Measurements from ENCODE around the gene DDX31.
A peak's percentile ranks its signal among the peaks of the same experiment; 100 is the strongest.

Gene DDX31

DNA sequence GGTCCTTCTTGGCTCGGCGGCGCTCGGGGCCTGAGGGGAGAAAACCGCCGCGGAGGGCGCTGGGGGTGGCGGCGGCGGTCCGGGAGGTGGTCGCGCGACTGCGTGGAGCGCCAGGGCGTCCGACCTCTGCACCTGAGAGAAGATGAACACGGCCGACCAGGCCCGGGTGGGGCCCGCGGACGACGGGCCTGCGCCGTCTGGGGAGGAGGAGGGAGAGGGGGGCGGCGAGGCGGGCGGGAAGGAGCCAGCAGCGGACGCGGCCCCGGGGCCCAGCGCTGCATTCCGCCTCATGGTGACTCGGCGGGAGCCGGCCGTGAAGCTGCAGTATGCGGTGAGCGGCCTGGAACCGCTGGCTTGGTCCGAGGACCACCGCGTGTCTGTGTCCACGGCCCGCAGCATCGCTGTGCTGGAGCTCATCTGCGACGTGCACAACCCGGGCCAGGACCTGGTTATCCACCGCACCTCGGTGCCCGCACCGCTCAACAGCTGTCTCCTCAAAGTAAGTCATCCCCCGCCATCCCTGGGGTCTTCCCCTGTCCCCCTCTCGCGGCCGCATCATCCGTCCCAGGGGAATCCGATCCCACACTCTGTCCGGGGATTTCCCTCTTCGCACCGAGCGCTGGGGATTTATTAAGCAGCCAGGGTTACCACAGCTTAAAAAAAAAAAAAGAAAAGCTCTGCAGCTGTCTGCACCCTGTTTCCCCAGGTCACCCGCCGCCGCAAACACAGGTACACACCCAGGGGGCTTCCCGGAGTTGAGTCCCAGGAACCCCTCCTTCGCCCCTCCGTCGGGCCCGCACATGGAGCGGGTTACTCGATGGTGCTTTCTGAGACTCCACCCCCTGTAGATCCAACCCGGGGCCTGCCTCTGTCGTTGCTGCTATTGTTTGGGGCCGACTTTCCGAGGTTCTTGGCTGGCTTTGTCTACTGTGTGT is 941 bp upstream of the DDX31 start, which contains the start of gene GTF3C4:
TSS of gene GTF3C4 (plus strand) at position 8 of the 935 bp plus-strand sequence. CDS start at position 143, 135 bp downstream.
- Histone ChIP-seq H3K4me1 (no peaks in the 10 kb centered on the region), H2AFZ (peak within 1 kb of the TSS; percentile 90), H3K9me3 (ENCODE audit: control insufficient read depth, low read length) (no peaks in the 10 kb centered on the region)

GRCh38 chr9:132669319-132669697 is 475 bp downstream of the DDX31 start:
- Histone ChIP-seq H3K79me2 (peaks cover 14% of the 10 kb centered on the region), H3K36me3 (ENCODE audit: control insufficient read depth, insufficient read depth, low read length) (no peaks in the 10 kb centered on the region), H3K27ac (peak overlapping the region; percentile 92), H2AFZ (peak overlapping the region; percentile 90), H3K27me3 (ENCODE audit: control insufficient read depth, insufficient read depth, low read length) (no peaks in the 10 kb centered on the region), H3K4me2 (ENCODE audit: low read length) (peak overlapping the region; percentile 79), H3K9me3 (ENCODE audit: control insufficient read depth, low read length) (no peaks in the 10 kb centered on the region), H3K4me1 (no peaks in the 10 kb centered on the region), H3K9ac (no peak overlapping the region), H3K4me3 (ENCODE audit: low read depth, low read length) (peak overlapping the region; percentile 98)
- TF ChIP-seq, protein P1, sequence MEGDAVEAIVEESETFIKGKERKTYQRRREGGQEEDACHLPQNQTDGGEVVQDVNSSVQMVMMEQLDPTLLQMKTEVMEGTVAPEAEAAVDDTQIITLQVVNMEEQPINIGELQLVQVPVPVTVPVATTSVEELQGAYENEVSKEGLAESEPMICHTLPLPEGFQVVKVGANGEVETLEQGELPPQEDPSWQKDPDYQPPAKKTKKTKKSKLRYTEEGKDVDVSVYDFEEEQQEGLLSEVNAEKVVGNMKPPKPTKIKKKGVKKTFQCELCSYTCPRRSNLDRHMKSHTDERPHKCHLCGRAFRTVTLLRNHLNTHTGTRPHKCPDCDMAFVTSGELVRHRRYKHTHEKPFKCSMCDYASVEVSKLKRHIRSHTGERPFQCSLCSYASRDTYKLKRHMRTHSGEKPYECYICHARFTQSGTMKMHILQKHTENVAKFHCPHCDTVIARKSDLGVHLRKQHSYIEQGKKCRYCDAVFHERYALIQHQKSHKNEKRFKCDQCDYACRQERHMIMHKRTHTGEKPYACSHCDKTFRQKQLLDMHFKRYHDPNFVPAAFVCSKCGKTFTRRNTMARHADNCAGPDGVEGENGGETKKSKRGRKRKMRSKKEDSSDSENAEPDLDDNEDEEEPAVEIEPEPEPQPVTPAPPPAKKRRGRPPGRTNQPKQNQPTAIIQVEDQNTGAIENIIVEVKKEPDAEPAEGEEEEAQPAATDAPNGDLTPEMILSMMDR (IDR thresholded peaks at IDR 0.05) = no peak

More for the DNA sequence above, 941 bp upstream of the DDX31 start, which contains the start of gene GTF3C4:
- Histone ChIP-seq H3K36me3 (ENCODE audit: control insufficient read depth, insufficient read depth, low read length) (no peaks in the 10 kb centered on the region), H3K27me3 (ENCODE audit: control insufficient read depth, insufficient read depth, low read length) (no peaks in the 10 kb centered on the region), H3K9ac (peak within 1 kb of the TSS; percentile 8), H3K4me2 (ENCODE audit: low read length) (peak within 1 kb of the TSS; percentile 79), H3K4me3 (ENCODE audit: low read depth, low read length) (peak within 1 kb of the TSS; percentile 98), H3K79me2 (peaks cover 14% of the 10 kb centered on the region), H3K27ac (peak within 1 kb of the TSS; percentile 92)
- TF ChIP-seq, protein P1 (IDR thresholded peaks at IDR 0.05) = no peak

DNA sequence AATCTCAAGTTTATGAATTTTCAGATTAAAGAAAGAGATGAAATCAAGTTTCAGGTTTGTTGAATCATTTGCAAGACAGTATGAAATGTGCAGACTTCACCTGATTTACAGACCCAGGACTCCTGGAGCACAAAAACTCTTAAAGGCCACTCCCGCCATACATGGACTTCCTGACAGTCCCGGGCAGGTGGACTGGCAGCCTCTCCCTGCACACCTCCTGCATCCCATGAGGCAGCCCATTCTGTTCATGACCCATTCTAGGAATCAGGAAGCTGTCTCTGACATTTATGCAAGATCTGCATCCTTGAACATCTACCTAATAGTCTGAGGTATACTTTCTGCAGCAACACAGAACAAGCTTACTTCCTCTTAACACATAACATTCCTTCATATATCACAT is 5.9 kb downstream of the DDX31 start:
- TF ChIP-seq, protein P1 (IDR thresholded peaks at IDR 0.05) = no peak
- no peak overlapping the region for H3K9ac ChIP-seq

DNA sequence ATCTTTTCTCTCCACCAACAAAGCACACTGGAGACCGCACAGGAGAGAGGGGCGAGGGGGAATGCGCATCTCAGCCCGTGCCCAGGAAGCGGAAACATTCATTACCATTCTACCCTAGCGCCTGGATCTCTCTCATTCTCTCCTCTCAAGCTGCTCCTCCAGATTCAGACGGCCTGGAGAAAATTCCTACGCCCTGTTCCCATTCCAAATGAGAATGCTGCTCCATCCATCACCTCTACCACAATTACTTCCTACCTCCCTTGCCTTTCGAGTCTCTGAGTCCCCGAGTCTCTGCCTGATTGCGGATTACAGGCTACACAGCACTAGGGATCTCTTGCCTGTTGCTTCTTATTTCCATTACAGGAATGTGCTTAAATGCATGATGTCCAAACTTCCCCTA is 6.7 kb downstream of the DDX31 start:
- TF ChIP-seq, protein P1 (IDR thresholded peaks at IDR 0.05) = no peak
- no peaks in the 10 kb centered on the region for H3K4me1 ChIP-seq
- H3K4me3 ChIP-seq (ENCODE audit: low read depth, low read length) = no peak overlapping the region
- no peaks in the 10 kb centered on the region for H3K27me3 ChIP-seq (ENCODE audit: control insufficient read depth, insufficient read depth, low read length)
- H3K36me3 ChIP-seq (ENCODE audit: control insufficient read depth, insufficient read depth, low read length) = no peaks in the 10 kb centered on the region
- H3K79me2 ChIP-seq = no peaks in the 10 kb centered on the region
- no peak overlapping the region for H3K4me2 ChIP-seq (ENCODE audit: low read length)
- no peak overlapping the region for H2AFZ ChIP-seq
- no peaks in the 10 kb centered on the region for H3K9me3 ChIP-seq (ENCODE audit: control insufficient read depth, low read length)
- no peak overlapping the region for H3K27ac ChIP-seq
- H3K9ac ChIP-seq = no peak overlapping the region

More for the DNA sequence above, 5.9 kb downstream of the DDX31 start:
- no peak overlapping the region for H2AFZ ChIP-seq
- H3K27me3 ChIP-seq (ENCODE audit: control insufficient read depth, insufficient read depth, low read length) = no peaks in the 10 kb centered on the region
- H3K36me3 ChIP-seq (ENCODE audit: control insufficient read depth, insufficient read depth, low read length) = no peaks in the 10 kb centered on the region
- H3K27ac ChIP-seq = no peak overlapping the region
- H3K4me1 ChIP-seq = no peaks in the 10 kb centered on the region
- H3K4me3 ChIP-seq (ENCODE audit: low read depth, low read length) = no peak overlapping the region
- H3K79me2 ChIP-seq = no peaks in the 10 kb centered on the region
- H3K9me3 ChIP-seq (ENCODE audit: control insufficient read depth, low read length) = no peaks in the 10 kb centered on the region
- no peak overlapping the region for H3K4me2 ChIP-seq (ENCODE audit: low read length)
